K562 (cell line): ENCODE measurements around the gene C2orf76.

Experiments
- HDGF ChIP-seq: fragments of 450-650 bp; IDR thresholded peaks from 2 replicates; pipeline ENCODE4 v1.6.1; 2016
- NFIC ChIP-seq: fragments of 450-650 bp; IDR thresholded peaks from 2 replicates; pipeline ENCODE4 v1.6.1; 2017; ENCODE audit warnings: mild to moderate bottlenecking, inconsistent platforms
- RB1 ChIP-seq: fragments of 450-650 bp; IDR thresholded peaks from 2 replicates; pipeline ENCODE4 v1.6.1; 2017; ENCODE audit warnings: low read depth, mild to moderate bottlenecking
- ZNF436 ChIP-seq: fragments of 250-450, 450-650 bp; sonication (Bioruptor Pico); formaldehyde crosslinking; IDR thresholded peaks from 2 replicates; pipeline ENCODE4 v1.7.0; 2020; ENCODE audit warnings: mild to moderate bottlenecking
- TF ChIP-seq, protein P1 (sequence below), 2 experiments: fragments of 450-650 bp in 1 of 2; sonication (generic) in 1 of 2; formaldehyde crosslinking in 1 of 2; IDR thresholded peaks; 2 replicates each; pipeline versions ENCODE4 v1.7.1 to v1.9.0; 2016 to 2022; ENCODE audit warnings: inconsistent platforms in 1 of 2, mild to moderate bottlenecking in 1 of 2, missing genetic modification reagents in 1 of 2

DNA sequence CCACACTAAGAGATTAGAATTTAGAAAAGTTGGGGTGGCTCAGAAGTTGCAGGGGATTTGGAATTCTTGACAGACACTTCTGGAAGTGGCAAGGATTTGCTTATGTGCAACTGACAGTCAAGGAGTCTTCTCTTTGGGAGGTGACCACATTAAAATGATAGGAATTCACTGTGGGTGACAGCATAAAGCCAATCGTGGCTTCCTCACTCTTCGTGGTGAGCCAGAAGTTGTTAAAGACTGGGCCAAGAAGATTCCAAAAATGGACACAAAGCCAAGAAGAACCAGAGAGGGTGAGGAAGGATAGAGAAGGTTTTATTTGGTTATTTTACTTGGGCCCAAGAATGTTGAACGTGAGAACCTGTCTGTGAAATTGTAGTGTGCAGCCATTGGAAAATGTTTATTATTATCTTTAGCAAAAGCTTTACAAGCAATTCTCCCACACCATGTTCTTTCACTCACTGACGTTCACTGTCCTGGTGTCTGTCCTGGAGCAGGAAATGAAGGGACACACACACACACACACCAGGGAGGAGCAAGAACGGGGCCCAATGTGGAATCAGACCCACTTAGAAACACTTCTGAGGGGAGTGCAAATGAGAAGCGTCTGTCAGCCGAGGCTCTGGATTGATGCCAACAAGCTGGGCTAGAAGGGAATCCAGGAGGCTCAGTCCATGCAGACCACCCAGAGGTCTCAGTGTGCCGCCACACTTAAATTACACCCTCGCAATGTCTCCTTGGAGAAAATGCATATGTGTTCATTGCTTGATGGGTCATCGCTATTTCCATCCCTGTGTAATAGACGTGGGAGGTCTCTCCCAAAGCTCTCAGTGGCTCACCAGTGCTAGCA, 105.8 kb downstream of the C2orf76 start:
- TF ChIP-seq ZNF436 (CRISPR knock-in tag) (no peak), NFIC (no peak), HDGF (no peak), RB1 (no peak)
- TF ChIP-seq, protein P1, sequence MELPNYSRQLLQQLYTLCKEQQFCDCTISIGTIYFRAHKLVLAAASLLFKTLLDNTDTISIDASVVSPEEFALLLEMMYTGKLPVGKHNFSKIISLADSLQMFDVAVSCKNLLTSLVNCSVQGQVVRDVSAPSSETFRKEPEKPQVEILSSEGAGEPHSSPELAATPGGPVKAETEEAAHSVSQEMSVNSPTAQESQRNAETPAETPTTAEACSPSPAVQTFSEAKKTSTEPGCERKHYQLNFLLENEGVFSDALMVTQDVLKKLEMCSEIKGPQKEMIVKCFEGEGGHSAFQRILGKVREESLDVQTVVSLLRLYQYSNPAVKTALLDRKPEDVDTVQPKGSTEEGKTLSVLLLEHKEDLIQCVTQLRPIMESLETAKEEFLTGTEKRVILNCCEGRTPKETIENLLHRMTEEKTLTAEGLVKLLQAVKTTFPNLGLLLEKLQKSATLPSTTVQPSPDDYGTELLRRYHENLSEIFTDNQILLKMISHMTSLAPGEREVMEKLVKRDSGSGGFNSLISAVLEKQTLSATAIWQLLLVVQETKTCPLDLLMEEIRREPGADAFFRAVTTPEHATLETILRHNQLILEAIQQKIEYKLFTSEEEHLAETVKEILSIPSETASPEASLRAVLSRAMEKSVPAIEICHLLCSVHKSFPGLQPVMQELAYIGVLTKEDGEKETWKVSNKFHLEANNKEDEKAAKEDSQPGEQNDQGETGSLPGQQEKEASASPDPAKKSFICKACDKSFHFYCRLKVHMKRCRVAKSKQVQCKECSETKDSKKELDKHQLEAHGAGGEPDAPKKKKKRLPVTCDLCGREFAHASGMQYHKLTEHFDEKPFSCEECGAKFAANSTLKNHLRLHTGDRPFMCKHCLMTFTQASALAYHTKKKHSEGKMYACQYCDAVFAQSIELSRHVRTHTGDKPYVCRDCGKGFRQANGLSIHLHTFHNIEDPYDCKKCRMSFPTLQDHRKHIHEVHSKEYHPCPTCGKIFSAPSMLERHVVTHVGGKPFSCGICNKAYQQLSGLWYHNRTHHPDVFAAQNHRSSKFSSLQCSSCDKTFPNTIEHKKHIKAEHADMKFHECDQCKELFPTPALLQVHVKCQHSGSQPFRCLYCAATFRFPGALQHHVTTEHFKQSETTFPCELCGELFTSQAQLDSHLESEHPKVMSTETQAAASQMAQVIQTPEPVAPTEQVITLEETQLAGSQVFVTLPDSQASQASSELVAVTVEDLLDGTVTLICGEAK (IDR thresholded peaks at IDR 0.05): no peak
- TF ChIP-seq, protein P1 (CRISPR knock-in tag; IDR thresholded peaks at IDR 0.05): no peak
